ENCODE data around the gene TIRAP. TPM values are rescaled to one million over a fixed set of nuclear protein-coding genes. Genes with fewer than 3 reads are reported as not detected.
A peak's percentile ranks its signal among the peaks of the same experiment; 100 is the strongest.
"Not testable (repeated sequence)": the region's sequence is repeated elsewhere in the genome, so short reads cannot be mapped to it uniquely, and the experiment has no call there.

TIRAP gene
- total RNA-seq, 1 experiment from 2014 or later = 5.8 TPM

GRCh38 chr11:126307706-126308105 is 24.8 kb downstream of the TIRAP start:
- DNase-seq = peak; percentile 55
- no peak overlapping the region for H3K4me3 ChIP-seq (ENCODE audit: insufficient read depth, low read depth, low read length)
- H3K36me3 ChIP-seq (replicated peaks; ENCODE audit: control insufficient read depth, insufficient read depth, low read length) = no peaks in the 10 kb centered on the region; the same call in 1 of the 2 replicates

DNA sequence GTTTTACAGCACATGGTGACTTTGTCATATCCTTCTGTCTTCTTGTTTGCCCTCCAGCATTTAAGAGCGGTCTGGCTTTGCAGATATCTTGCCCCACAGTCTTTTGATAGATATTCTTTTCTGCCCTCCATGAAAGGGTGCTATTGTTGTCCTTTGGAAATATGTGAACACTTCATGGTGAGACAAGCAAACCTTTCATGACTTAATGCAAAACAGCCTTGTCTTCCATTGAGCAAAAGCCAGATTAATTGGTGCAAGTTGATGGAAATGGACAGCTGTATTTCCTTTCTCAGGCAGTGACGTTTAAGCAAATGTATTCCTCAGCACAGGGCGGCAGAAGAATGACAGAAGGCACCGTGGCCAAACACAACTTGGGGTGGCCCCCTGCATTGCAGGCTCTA is 25.4 kb downstream of the TIRAP start:
- no peak for DNase-seq
- no peaks in the 10 kb centered on the region; the same call in 1 of the 2 replicates for H3K36me3 ChIP-seq (replicated peaks; ENCODE audit: control insufficient read depth, insufficient read depth, low read length)
- H3K4me3 ChIP-seq (ENCODE audit: insufficient read depth, low read depth, low read length) = no peak overlapping the region
- H3K27me3 ChIP-seq (ENCODE audit: control insufficient read depth, insufficient read depth, low read length) = no peaks in the 10 kb centered on the region

More at GRCh38 chr11:126307706-126308105, 24.8 kb downstream of the TIRAP start:
- H3K27me3 ChIP-seq (ENCODE audit: control insufficient read depth, insufficient read depth, low read length) = no peaks in the 10 kb centered on the region

DNA sequence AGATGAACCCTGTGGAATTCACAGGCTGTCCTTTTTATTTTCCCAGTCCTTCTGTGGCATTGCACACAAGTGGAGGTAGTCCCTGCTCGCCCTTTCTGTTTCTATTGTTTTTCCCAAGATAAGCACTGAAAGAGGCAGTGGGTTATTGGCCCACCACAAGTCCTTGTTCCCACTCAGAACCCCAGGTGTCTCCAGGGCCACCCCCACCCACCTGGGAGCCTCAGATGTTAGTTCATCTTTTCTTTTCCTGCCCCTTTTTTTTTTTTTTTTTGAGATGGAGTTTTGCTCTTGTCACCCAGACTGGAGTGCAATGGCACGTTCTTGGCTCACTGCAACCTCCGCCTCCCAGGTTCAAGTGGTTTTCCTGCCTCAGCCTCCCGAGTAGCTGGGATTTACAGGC is 25.9 kb downstream of the TIRAP start:
- not testable (repeated sequence) for H3K27me3 ChIP-seq (ENCODE audit: control insufficient read depth, insufficient read depth, low read length); H3K36me3 ChIP-seq (replicated peaks; ENCODE audit: control insufficient read depth, insufficient read depth, low read length); DNase-seq; H3K4me3 ChIP-seq (ENCODE audit: insufficient read depth, low read depth, low read length)

GRCh38 chr11:126310200-126310991 is 27.5 kb downstream of the TIRAP start:
- peak; percentile 82 for DNase-seq
- Histone ChIP-seq H3K4me3 (ENCODE audit: insufficient read depth, low read depth, low read length) (no peak overlapping the region), H3K36me3 (replicated peaks; ENCODE audit: control insufficient read depth, insufficient read depth, low read length) (no peaks in the 10 kb centered on the region; the same call in 1 of the 2 replicates), H3K27me3 (ENCODE audit: control insufficient read depth, insufficient read depth, low read length) (no peaks in the 10 kb centered on the region)

DNA sequence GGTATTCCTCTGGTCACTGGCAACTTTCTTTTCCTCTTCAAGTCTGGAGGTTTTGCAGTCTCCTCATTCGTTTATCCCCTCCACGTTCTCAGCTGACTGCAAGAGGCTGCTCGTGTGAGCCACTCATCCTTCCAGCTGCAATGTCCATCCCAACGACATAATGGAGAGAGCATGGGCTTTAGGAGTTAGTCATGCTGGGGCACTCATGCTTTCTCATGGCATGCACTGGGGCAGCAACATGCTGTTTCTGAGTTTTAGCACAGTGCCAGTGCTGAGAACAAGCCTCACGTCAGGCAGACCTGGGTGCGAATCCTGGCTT is 28.1 kb downstream of the TIRAP start:
- no peak overlapping the region for H3K4me3 ChIP-seq (ENCODE audit: insufficient read depth, low read depth, low read length)
- no peaks in the 10 kb centered on the region; the same call in 1 of the 2 replicates for H3K36me3 ChIP-seq (replicated peaks; ENCODE audit: control insufficient read depth, insufficient read depth, low read length)
- no peaks in the 10 kb centered on the region for H3K27me3 ChIP-seq (ENCODE audit: control insufficient read depth, insufficient read depth, low read length)
- DNase-seq = no peak

DNA sequence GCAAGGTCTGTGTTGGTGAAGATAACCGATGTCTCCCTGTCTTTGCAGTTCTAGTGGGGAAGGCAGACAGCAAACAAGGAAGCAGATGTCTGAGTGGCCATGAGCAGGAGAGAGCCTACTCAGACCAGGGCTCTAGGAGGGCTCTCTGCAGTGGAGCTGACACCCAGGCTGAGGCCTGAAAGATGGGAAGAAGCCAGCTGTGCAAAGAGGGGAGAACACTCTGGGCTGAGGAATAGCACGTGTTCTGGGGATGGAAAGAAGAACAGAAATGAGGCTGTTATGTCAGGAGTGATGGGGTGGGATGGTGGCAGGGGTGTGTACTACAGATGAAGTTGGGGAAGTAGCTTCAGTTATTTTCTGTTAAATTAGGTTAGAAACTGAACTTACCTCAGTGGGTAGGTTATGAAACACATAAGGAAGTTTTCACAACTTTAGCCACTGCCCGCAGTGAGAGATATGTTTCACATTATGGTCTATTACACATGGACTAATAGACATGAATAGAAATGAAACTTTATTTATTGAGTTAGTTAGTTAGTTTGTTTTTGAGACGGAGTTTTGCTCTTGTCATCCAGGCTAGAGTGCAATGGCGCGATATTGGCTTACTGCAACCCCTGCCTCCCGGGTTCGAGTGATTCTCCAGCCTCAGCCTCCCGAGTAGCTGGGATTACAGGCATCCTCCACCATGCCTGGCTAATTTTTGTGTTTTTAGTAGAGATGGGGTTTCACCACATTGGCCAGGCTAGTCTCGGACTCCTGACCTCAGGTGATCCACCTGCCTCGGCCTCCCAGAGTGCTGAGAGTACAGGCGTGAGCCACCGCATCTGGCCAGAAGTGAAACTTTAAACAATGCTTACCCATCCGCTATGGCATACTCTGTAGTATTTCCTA is 28.8 kb downstream of the TIRAP start:
- H3K36me3 ChIP-seq (replicated peaks; ENCODE audit: control insufficient read depth, insufficient read depth, low read length) = no peaks in the 10 kb centered on the region; the same call in 1 of the 2 replicates
- H3K4me3 ChIP-seq (ENCODE audit: insufficient read depth, low read depth, low read length) = no peak overlapping the region
- H3K27me3 ChIP-seq (ENCODE audit: control insufficient read depth, insufficient read depth, low read length) = no peaks in the 10 kb centered on the region
- DNase-seq = no peak

DNA sequence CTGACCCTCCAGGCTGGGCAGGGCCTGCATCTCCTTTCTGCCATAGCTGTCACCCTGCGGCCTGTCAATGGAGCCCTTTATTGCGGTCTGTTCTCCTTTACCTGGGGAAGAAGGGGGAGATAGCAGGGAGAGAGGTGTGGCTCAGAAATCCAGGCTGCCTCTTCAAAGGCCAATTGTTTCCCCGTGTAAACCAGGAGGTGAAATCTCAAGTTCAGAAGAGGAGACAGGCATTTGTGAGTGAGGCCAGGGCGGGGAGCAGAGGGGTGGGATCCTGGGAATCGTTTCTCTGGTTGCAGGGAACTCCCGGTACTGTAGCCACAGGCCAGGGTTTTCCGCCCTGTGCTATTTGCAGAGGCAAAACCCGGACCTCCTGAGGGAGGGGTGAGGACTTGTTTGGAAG is 30.1 kb downstream of the TIRAP start:
- Histone ChIP-seq H3K4me3 (ENCODE audit: insufficient read depth, low read depth, low read length) (no peak overlapping the region), H3K36me3 (replicated peaks; ENCODE audit: control insufficient read depth, insufficient read depth, low read length) (no peaks in the 10 kb centered on the region; the same call in 1 of the 2 replicates), H3K27me3 (ENCODE audit: control insufficient read depth, insufficient read depth, low read length) (no peaks in the 10 kb centered on the region)
- DNase-seq = no peak

- Histone ChIP-seq H3K27me3 (ENCODE audit: control insufficient read depth, insufficient read depth, low read length) (no peaks in the 10 kb centered on the region), H3K4me3 (ENCODE audit: insufficient read depth, low read depth, low read length) (no peak overlapping the region), H3K36me3 (replicated peaks; ENCODE audit: control insufficient read depth, insufficient read depth, low read length) (no peaks in the 10 kb centered on the region; the same call in 1 of the 2 replicates)
- DNase-seq = no peak
Measured at GRCh38 chr11:126313826-126314225, 30.9 kb downstream of the TIRAP start.

GRCh38 chr11:126317432-126317755 is 34.5 kb downstream of the TIRAP start:
- Histone ChIP-seq H3K27me3 (ENCODE audit: control insufficient read depth, insufficient read depth, low read length) (no peaks in the 10 kb centered on the region), H3K4me3 (ENCODE audit: insufficient read depth, low read depth, low read length) (no peak overlapping the region), H3K36me3 (replicated peaks; ENCODE audit: control insufficient read depth, insufficient read depth, low read length) (no peaks in the 10 kb centered on the region; the same call in 1 of the 2 replicates)
- no peak for DNase-seq

- H3K4me3 ChIP-seq (ENCODE audit: insufficient read depth, low read depth, low read length) = no peak overlapping the region
- no peak for DNase-seq
- no peaks in the 10 kb centered on the region; the same call in 1 of the 2 replicates for H3K36me3 ChIP-seq (replicated peaks; ENCODE audit: control insufficient read depth, insufficient read depth, low read length)
- H3K27me3 ChIP-seq (ENCODE audit: control insufficient read depth, insufficient read depth, low read length) = no peaks in the 10 kb centered on the region
Measured at GRCh38 chr11:126317756-126318573, 35.1 kb downstream of the TIRAP start.

GRCh38 chr11:126318574-126319373 is 35.9 kb downstream of the TIRAP start:
- no peak for DNase-seq
- H3K4me3 ChIP-seq (ENCODE audit: insufficient read depth, low read depth, low read length) = no peak overlapping the region

DNA sequence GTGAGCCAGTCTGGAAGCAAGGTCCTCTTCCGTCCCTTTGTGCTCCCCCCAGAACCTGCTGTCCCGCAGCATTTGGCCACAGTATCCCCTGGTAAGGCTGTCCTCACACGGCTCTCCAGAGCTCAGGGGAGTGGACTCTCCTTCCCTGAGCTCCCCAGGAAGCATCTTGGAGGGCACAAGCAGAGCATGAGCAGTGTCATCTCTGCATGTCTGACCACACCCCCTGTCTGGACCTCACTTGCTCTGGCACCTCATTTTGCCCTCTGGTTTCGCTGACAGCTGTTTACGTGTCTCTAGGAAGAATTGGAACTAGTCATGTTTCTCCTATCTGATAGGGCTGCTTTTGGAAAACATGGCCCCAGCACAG is 36.5 kb downstream of the TIRAP start:
- Histone ChIP-seq H3K27me3 (ENCODE audit: control insufficient read depth, insufficient read depth, low read length) (no peaks in the 10 kb centered on the region), H3K36me3 (replicated peaks; ENCODE audit: control insufficient read depth, insufficient read depth, low read length) (no peaks in the 10 kb centered on the region), H3K4me3 (ENCODE audit: insufficient read depth, low read depth, low read length) (no peak overlapping the region)
- peak; percentile 3 for DNase-seq

More at GRCh38 chr11:126318574-126319373, 35.9 kb downstream of the TIRAP start:
- Histone ChIP-seq H3K27me3 (ENCODE audit: control insufficient read depth, insufficient read depth, low read length) (no peaks in the 10 kb centered on the region), H3K36me3 (replicated peaks; ENCODE audit: control insufficient read depth, insufficient read depth, low read length) (no peaks in the 10 kb centered on the region; the same call in 1 of the 2 replicates)

DNA sequence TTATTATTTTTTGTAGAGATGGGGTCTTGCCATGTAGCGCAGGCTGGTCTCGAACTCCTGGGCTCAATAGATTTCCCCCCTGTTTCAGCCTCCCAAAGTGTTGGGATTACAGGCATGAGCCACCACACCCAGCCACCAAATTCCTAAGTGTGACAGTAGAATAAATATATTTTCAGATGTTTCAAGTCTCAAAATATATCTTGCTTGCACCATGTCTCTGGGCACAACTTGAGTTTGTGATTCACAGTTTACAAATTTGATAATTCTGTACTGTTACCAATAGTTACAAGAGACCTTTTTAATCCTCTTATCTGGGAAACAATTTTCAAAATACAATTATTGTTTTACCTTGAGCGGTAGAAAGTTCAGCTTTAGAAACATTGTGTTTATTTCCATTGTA is 40.1 kb downstream of the TIRAP start:
- no peak for DNase-seq
- Histone ChIP-seq H3K4me3 (ENCODE audit: insufficient read depth, low read depth, low read length) (no peak overlapping the region), H3K36me3 (replicated peaks; ENCODE audit: control insufficient read depth, insufficient read depth, low read length) (no peaks in the 10 kb centered on the region), H3K27me3 (ENCODE audit: control insufficient read depth, insufficient read depth, low read length) (no peaks in the 10 kb centered on the region)

Measured in H7 (cell line).